Activated B cell treated with CpG ODN at 0.5 μM for 24 hours (primary cell): ENCODE measurements around the gene GNPAT. TPM values are rescaled to one million over a fixed set of nuclear protein-coding genes. Genes with fewer than 3 reads are reported as not detected.

Experiments
- ATAC-seq: fragments of 200-7000 bp; cut with Tn5 transposase; one replicate; pipeline ENCODE4 v1.10.0; 2021; ENCODE audit warnings: low read depth, mild to moderate bottlenecking, moderate library complexity
- CTCF ChIA-PET: fragments of 350-600 bp; sonication (Branson Sonifier 250); formaldehyde crosslinking; loops from one replicate; lab custom pipeline; 2021; ENCODE audit warnings: antibody characterized with exemption; lab: Charles Lee
- POLR2A ChIA-PET: fragments of 350-600 bp; sonication (Branson Sonifier 250); formaldehyde crosslinking; loops from one replicate; lab custom pipeline; 2021; ENCODE audit warnings: antibody characterized with exemption; lab: Charles Lee
- DNase-seq: peaks from one replicate; pipeline ENCODE4 v3.0.0; 2022
- H3K27ac Mint-ChIP-seq: one replicate; pipeline ENCODE4 v1.8.0; 2020; ENCODE audit warnings: mixed read lengths
- H3K27me3 Mint-ChIP-seq: one replicate; pipeline ENCODE4 v1.8.0; 2021; ENCODE audit warnings: mixed read lengths
- H3K36me3 Mint-ChIP-seq: one replicate; pipeline ENCODE4 v1.8.0; 2021; ENCODE audit warnings: low read depth, mixed read lengths
- H3K4me1 Mint-ChIP-seq: one replicate; pipeline ENCODE4 v1.8.0; 2021; ENCODE audit warnings: mixed read lengths
- H3K4me3 Mint-ChIP-seq: one replicate; pipeline ENCODE4 v1.8.0; 2020; ENCODE audit warnings: mild to moderate bottlenecking, mixed read lengths
- H3K9me3 Mint-ChIP-seq: one replicate; pipeline ENCODE4 v1.8.0; 2020; ENCODE audit warnings: mixed read lengths
- CTCF ChIP-seq: fragments of 200-600 bp; IDR thresholded peaks from one replicate; pipeline ENCODE4 v1.8.0; 2022; ENCODE audit warnings: antibody characterized with exemption, mild to moderate bottlenecking
- intact Hi-C: fragments of 100-400 bp; cut with micrococcal nuclease; formaldehyde crosslinking; loops from one replicate; pipeline ENCODE4 v1.15.1; 2024
- total RNA-seq: library from RNA; stranded (reverse); gene quantifications from 2 replicates; pipeline ENCODE4 v1.2.3, GENCODE V29; 2022

Gene GNPAT
- total RNA-seq, 1 donor from 2014 or later: 47.4 TPM

- no peak for DNase-seq
- Mint-ChIP-seq H3K27ac (no peak overlapping the region), H3K36me3 (no peaks in the 10 kb centered on the region), H3K4me3 (no peak overlapping the region), H3K4me1 (no peaks in the 10 kb centered on the region), H3K9me3 (no peaks in the 10 kb centered on the region), H3K27me3 (peaks cover 23% of the 10 kb centered on the region)
- TF ChIP-seq CTCF: no peak
- intact Hi-C loops: no loop called here
- CTCF ChIA-PET: no interaction called here
- ATAC-seq: no peak
- POLR2A ChIA-PET: no interaction called here
Observed at GRCh38 chr1:231194843-231195516, 46.0 kb upstream of the GNPAT start.

- H3K27me3 Mint-ChIP-seq: peaks cover 30% of the 10 kb centered on the region
- ChIA-PET POLR2A (no interaction called here), CTCF (no interaction called here)
- H3K4me1 Mint-ChIP-seq: no peaks in the 10 kb centered on the region
- H3K9me3 Mint-ChIP-seq: no peaks in the 10 kb centered on the region
- no peak overlapping the region for H3K4me3 Mint-ChIP-seq
- no peak overlapping the region for H3K27ac Mint-ChIP-seq
- H3K36me3 Mint-ChIP-seq: no peaks in the 10 kb centered on the region
- no peak for TF ChIP-seq CTCF
- DNase-seq (no peak), ATAC-seq (no peak)
- intact Hi-C loops: no loop called here
Observed at GRCh38 chr1:231196307-231196706, 44.7 kb upstream of the GNPAT start.

GRCh38 chr1:231196728-231197127 lies 44.3 kb upstream of the GNPAT start:
- CTCF ChIA-PET: no interaction called here
- no peak overlapping the region for H3K4me3 Mint-ChIP-seq
- POLR2A ChIA-PET: no interaction called here
- H3K4me1 Mint-ChIP-seq: no peaks in the 10 kb centered on the region
- no peak for ATAC-seq
- H3K36me3 Mint-ChIP-seq: no peaks in the 10 kb centered on the region
- H3K9me3 Mint-ChIP-seq: no peaks in the 10 kb centered on the region
- no peak overlapping the region for H3K27ac Mint-ChIP-seq
- peaks cover 34% of the 10 kb centered on the region for H3K27me3 Mint-ChIP-seq
- DNase-seq: no peak
- intact Hi-C loops: no loop called here
- TF ChIP-seq CTCF: no peak

- DNase-seq: no peak
- Mint-ChIP-seq H3K9me3 (no peaks in the 10 kb centered on the region), H3K4me3 (no peak overlapping the region), H3K27me3 (peaks cover 43% of the 10 kb centered on the region), H3K36me3 (no peaks in the 10 kb centered on the region), H3K27ac (no peak overlapping the region), H3K4me1 (no peaks in the 10 kb centered on the region)
- POLR2A ChIA-PET: no interaction called here
- no peak for TF ChIP-seq CTCF
- CTCF ChIA-PET: no interaction called here
- no peak for ATAC-seq
- intact Hi-C loops: no loop called here
Observed at GRCh38 chr1:231199868-231200267, 41.1 kb upstream of the GNPAT start.

- CTCF ChIA-PET: no interaction called here
- POLR2A ChIA-PET: no interaction called here
- H3K9me3 Mint-ChIP-seq: no peaks in the 10 kb centered on the region
- no peak overlapping the region for H3K4me3 Mint-ChIP-seq
- no peaks in the 10 kb centered on the region for H3K36me3 Mint-ChIP-seq
- intact Hi-C loops: no loop called here
- no peak for TF ChIP-seq CTCF
- DNase-seq (no peak), ATAC-seq (no peak)
- peaks cover 43% of the 10 kb centered on the region for H3K27me3 Mint-ChIP-seq
- no peaks in the 10 kb centered on the region for H3K4me1 Mint-ChIP-seq
- no peak overlapping the region for H3K27ac Mint-ChIP-seq
Observed at GRCh38 chr1:231200388-231201031, 40.5 kb upstream of the GNPAT start.
